Measurements from ENCODE around the gene LCLAT1. TPM values are rescaled to one million over a fixed set of nuclear protein-coding genes. Genes with fewer than 3 reads are reported as not detected.

Gene LCLAT1
- polyA plus RNA-seq, 2 of the 4 experiments (the other 2 are of a cell fraction), result 19.5 to 71.0 TPM

DNA sequence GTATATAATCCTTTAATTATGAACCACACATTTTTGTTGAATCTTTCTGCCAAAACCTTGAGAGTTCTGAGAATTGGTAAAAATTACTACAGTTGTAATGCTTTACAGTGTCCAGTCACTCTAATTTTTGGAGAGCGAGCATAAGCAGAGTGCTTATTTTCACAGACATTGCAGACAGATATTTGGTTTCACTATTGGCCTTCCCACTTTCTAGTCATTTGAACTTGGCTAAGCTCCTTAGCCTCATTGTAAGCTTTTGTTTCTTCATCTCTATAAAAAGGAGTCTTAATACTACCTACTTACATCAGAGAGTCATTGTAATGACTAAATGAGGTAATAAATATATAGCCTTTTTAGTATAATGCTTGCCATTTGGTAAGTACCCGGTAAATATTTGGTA lies 80.4 kb downstream of the LCLAT1 start (continued):
- TF ChIP-seq REST (IDR thresholded peaks at IDR 0.05), result no peak
- TF ChIP-seq RARB (CRISPR knock-in tag; IDR thresholded peaks at IDR 0.05), result no peak
- TF ChIP-seq CHD4 (IDR thresholded peaks at IDR 0.05; ENCODE audit: borderline replicate concordance), result no peak

DNA sequence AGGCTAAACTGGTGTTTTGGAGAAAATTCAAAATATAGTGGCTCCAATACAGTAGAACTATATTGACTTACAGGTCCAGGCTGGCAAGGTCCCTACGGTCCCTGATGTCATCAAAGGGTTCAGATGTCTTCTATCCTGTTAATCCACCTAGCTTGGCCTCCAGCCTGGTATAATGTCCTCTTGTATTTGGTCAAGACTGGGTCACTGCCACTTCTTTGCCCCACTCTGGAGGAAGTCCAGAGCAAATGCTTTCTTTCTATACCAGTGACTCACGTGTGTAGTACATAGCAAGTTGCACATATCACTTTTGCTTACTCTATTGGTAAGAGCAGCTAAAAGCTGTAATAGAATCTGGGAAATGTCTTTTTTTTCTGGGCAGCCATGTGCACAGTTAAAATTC lies 80.8 kb downstream of the LCLAT1 start:
- FAIRE-seq (no peak), DNase-seq (ENCODE audit: low read depth in 1 of 2, low spot score in 1 of 2) (no peak), ATAC-seq (no peak)
- Histone ChIP-seq H3K4me2 (no peak overlapping the region), H3K9me3 (no peaks in the 10 kb centered on the region), H3K4me3 (no peak overlapping the region), H3K27ac (no peak overlapping the region), H3K4me1 (peaks cover 12% of the 10 kb centered on the region; the same call in 2 of the 3 replicates)
- ChIA-PET POLR2A (no interaction called here), CTCF (no interaction called here)
- 84% methylated on average over 2 of the region's 2 CpGs for WGBS (ENCODE audit: missing lambda C conversion rate)
- no peak for TF ChIP-seq HMGXB4 (CRISPR knock-in tag; IDR thresholded peaks at IDR 0.05; ENCODE audit: borderline replicate concordance)
- no peak for TF ChIP-seq RARB (CRISPR knock-in tag; IDR thresholded peaks at IDR 0.05)
- no peak for TF ChIP-seq CBX8 (IDR thresholded peaks at IDR 0.05)
- TF ChIP-seq CEBPB (IDR thresholded peaks at IDR 0.05), result no peak
- TF ChIP-seq EHF (CRISPR knock-in tag; IDR thresholded peaks at IDR 0.05), result no peak
- TF ChIP-seq ATOH8 (CRISPR knock-in tag; IDR thresholded peaks at IDR 0.05; ENCODE audit: low read depth), result no peak

DNA sequence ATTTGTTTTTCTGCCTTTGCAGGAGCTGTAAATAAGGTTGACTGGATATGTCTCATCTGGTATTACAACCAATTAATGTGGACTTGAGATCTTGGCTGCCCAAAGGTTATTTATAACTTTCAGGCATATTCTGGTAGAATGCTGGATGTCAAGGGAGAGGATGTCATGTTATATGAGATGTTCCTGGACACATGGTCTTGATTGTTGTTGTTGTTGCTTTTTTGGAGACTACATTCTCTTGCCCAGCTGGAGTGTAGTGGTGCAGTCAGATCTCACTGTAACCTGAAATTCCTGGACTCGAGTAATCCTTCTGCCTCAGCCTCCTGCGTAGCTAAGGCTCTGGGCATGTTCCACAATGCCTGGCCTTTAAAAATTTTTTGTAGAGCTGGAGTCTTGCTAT lies 83.3 kb downstream of the LCLAT1 start:
- FAIRE-seq (no peak), DNase-seq (ENCODE audit: low read depth in 1 of 2, low spot score in 1 of 2) (no peak), ATAC-seq (no peak)
- H3K4me2 ChIP-seq, result no peak overlapping the region
- 97% methylated on average over 2 of the region's 2 CpGs for WGBS (ENCODE audit: missing lambda C conversion rate)
- peaks cover 12% of the 10 kb centered on the region; the same call in 2 of the 3 replicates for H3K4me1 ChIP-seq
- ChIA-PET POLR2A (no interaction called here), CTCF (interaction anchor here (1.0 kb wide), 1 partner anchor 12 kb away, joined by 3 read pairs; no protein-coding TSS in a partner anchor)
- H3K9me3 ChIP-seq, result no peaks in the 10 kb centered on the region
- H3K4me3 ChIP-seq, result no peak overlapping the region
- TF ChIP-seq ATOH8 (CRISPR knock-in tag; IDR thresholded peaks at IDR 0.05; ENCODE audit: low read depth), result no peak
- TF ChIP-seq CHD2 (IDR thresholded peaks at IDR 0.05; ENCODE audit: low read length, partially characterized antibody), result no peak
- no peak for TF ChIP-seq FOSL2 (IDR thresholded peaks at IDR 0.05)
- TF ChIP-seq FOSL2 (CRISPR knock-in tag; IDR thresholded peaks at IDR 0.05), result no peak
- TF ChIP-seq NR3C1 (IDR thresholded peaks at IDR 0.05), result no peak
- no peak for TF ChIP-seq EHF (CRISPR knock-in tag; IDR thresholded peaks at IDR 0.05)
- no peak overlapping the region for H3K27ac ChIP-seq

DNA sequence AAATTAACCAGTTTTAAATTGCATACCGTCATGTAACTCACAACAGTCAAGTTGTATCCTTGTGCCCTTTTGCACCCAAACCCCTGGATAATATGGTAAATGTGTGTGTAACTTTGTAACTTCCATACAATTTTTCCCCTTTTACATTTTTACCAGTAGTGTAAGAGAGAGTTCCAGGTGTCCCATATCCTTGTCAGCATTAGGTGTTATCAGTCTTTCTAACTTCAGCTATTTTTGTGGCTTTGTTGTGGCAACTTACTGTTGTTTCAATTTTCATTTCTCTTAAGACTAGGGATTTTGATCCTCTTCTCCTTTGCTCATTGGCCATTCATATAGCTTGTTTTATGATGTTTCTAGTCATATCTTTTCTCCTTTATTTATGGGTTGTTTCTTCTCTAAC lies 94.6 kb downstream of the LCLAT1 start:
- no peak overlapping the region for H3K4me3 ChIP-seq
- no peak overlapping the region for H3K4me2 ChIP-seq
- DNase-seq (ENCODE audit: low read depth in 1 of 2, low spot score in 1 of 2) (no peak), ATAC-seq (no peak), FAIRE-seq (peak; percentile 54)
- no peak overlapping the region for H3K27ac ChIP-seq
- ChIA-PET POLR2A (no interaction called here), CTCF (interaction anchor here (1.1 to 1.4 kb wide), 2 partner anchors 12 to 325 kb away, joined by 3 read pairs; no protein-coding TSS in a partner anchor)
- 0 out of 3 replicates have a peak, but pooled peaks cover 2% of the 10 kb centered on the region for H3K9me3 ChIP-seq
- WGBS (ENCODE audit: missing lambda C conversion rate), result 97% methylated on average over 1 of the region's 1 CpG
- no peaks in the 10 kb centered on the region for H3K4me1 ChIP-seq
- TF ChIP-seq, protein P1, sequence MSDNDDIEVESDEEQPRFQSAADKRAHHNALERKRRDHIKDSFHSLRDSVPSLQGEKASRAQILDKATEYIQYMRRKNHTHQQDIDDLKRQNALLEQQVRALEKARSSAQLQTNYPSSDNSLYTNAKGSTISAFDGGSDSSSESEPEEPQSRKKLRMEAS (IDR thresholded peaks at IDR 0.05), result no peak
- TF ChIP-seq, protein P2, sequence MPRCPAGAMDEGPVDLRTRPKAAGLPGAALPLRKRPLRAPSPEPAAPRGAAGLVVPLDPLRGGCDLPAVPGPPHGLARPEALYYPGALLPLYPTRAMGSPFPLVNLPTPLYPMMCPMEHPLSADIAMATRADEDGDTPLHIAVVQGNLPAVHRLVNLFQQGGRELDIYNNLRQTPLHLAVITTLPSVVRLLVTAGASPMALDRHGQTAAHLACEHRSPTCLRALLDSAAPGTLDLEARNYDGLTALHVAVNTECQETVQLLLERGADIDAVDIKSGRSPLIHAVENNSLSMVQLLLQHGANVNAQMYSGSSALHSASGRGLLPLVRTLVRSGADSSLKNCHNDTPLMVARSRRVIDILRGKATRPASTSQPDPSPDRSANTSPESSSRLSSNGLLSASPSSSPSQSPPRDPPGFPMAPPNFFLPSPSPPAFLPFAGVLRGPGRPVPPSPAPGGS (IDR thresholded peaks at IDR 0.05), result no peak
- no peak for TF ChIP-seq EP300 (IDR thresholded peaks at IDR 0.05)
- TF ChIP-seq EHMT2 (IDR thresholded peaks at IDR 0.05; ENCODE audit: low read depth), result no peak
- no peak for TF ChIP-seq HDAC2 (IDR thresholded peaks at IDR 0.05)
- no peak for TF ChIP-seq RNF2 (IDR thresholded peaks at IDR 0.05; ENCODE audit: borderline replicate concordance, low read depth)
- no peak for TF ChIP-seq JUNB (IDR thresholded peaks at IDR 0.05)
- no peak for TF ChIP-seq REST (IDR thresholded peaks at IDR 0.05)
- no peak for TF ChIP-seq POLR2A (IDR thresholded peaks at IDR 0.05; ENCODE audit: low read length)
